NOMO-1 treated with DMSO at 0.1 percent for 48 hours (cell line): ENCODE results near the gene STEAP1.

ENCODE experiments used
- DNase-seq: peaks from one replicate; lab custom pipeline; 2025; ENCODE audit not compliant: unreplicated experiment; lab: John Stamatoyannopoulos, UW

STEAP1 gene

GRCh38 chr7:90211391-90212148 is 57.3 kb downstream of the STEAP1 start, which contains the start of gene STEAP2:
Gene STEAP2, plus strand, starts transcription at chr7:90211740. Its CDS starts 13,343 bp downstream, at chr7:90225083.
- DNase-seq = peak; percentile 88

DNA sequence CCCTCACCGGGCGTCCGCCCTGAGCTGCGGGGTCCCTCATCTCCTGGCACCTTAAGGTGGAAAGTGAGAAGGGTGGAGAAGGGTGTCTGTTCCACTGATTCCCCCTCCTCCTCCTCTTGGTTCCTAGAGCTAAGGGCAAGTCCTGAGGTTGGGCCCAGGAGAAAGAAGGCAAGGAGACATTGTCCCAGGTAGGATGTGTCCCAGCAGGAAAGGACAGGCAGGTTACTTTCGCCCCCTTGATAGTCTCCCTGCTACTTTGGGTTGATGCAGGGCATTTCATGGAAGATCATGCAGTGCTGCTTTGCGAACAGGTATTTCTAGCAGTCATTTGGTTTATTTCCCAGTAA is 57.9 kb downstream of the STEAP1 start:
- no peak for DNase-seq

DNA sequence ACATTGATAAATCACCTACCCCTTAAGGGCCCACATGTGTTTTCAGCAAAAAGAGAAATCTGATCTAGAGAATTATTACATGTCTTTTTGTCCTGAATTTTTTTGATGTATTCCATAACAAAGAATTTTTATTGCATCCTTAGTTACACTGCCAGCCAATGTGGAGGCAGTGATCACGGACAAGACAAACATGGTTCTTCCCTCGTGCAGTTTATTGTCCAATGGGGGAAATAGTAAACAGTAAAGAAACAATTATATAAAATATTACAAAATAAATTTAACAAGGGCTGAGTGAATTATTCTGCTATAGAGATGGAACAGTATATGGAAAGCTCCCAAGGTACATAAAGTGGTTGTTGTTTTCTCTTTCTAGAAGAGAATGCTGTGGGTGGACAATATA is 59.3 kb downstream of the STEAP1 start:
- no peak for DNase-seq
